HG02642 (cell line): ENCODE data around the gene RTKN.
"Not testable (repeated sequence)": the region's sequence is repeated elsewhere in the genome, so short reads cannot be mapped to it uniquely, and the experiment has no call there.

ENCODE experiments used
- ATAC-seq: cut with Tn5 transposase; IDR thresholded peaks from one replicate; pipeline ENCODE4 v1.9.1; 2021; ENCODE audit warnings: mild to moderate bottlenecking; ENCODE audit not compliant: unreplicated experiment, poor library complexity

The RTKN gene, protein sequence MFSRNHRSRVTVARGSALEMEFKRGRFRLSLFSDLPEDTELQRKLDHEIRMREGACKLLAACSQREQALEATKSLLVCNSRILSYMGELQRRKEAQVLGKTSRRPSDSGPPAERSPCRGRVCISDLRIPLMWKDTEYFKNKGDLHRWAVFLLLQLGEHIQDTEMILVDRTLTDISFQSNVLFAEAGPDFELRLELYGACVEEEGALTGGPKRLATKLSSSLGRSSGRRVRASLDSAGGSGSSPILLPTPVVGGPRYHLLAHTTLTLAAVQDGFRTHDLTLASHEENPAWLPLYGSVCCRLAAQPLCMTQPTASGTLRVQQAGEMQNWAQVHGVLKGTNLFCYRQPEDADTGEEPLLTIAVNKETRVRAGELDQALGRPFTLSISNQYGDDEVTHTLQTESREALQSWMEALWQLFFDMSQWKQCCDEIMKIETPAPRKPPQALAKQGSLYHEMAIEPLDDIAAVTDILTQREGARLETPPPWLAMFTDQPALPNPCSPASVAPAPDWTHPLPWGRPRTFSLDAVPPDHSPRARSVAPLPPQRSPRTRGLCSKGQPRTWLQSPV

DNA sequence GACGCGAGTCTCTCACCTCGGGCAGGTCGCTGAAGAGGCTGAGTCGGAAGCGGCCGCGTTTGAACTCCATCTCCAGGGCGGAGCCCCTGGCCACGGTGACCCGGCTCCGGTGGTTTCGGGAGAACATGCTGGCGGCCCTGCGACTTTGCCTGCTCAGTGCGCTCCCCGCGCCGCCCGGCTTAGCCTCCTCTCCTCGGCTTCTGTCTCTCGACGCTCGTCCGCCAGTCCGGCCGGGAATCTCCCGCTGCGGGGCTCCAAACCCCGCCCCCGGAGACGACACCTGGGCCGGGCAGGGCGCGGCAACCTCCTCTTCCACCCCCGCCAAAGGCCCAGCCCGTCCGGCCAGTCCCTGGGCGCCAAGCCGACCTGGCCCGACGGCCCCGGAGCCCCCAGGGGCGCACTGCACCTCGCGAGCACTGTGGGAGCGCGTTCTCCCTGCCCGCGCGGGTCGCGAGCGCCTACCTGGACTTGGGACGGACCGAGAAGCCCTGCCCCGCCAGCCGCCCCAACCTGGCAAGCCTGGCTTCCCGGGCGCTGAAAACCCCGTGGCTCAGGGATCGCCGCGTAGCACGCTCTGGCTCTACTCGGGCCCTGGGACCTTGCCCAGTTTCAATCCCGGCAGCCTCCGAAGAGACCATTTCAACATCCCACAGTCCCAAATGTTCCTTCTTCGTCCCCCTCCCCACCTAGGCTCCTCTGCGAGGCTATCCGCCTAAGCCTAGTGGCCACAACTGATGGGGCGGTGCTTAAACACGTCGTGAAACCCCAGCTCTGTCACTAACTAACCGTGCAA lies at the start of gene RTKN:
Gene RTKN, minus strand, starts transcription at position 248 of the 793 bp plus-strand sequence. Its CDS starts 121 bp downstream, at position 127.
- peak; percentile 28 for ATAC-seq

- ATAC-seq = no peak
These were observed 48.2 kb upstream of the RTKN start for GRCh38 chr2:74489906-74490305.

- ATAC-seq = no peak
These were observed 47.1 kb upstream of the RTKN start for GRCh38 chr2:74488643-74489481.

DNA sequence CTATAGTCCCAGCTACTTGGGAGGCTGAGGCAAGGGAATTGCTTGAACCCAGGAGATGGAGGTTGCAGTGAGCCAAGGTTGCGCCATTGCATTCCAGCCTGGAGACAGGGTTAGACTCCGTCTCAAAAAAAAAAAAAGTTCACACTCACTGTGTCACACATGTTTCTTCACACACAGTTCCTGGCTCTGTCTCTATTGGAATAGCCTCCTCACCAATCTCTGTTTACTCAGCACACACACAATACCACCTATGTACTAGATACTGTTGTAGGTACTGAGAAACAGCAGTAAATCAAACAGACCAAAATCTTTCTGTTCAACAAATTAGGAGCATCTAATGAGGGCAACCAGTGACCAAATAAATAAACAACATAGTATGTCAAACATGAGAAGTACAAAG lies 44.4 kb upstream of the RTKN start:
- no peak for ATAC-seq

GRCh38 chr2:74483675-74484164 lies 42.0 kb upstream of the RTKN start:
- ATAC-seq = not testable (repeated sequence)

GRCh38 chr2:74482801-74483674 lies 41.3 kb upstream of the RTKN start, which contains the start of the genes CCDC142 and TTC31:
TSS of gene CCDC142 (minus strand) at chr2:74482998. CDS start at chr2:74482837, 161 bp downstream.
TSS of gene TTC31 (plus strand) at chr2:74483081. CDS start at chr2:74483096, 15 bp downstream.
- peak; percentile 90 for ATAC-seq

DNA sequence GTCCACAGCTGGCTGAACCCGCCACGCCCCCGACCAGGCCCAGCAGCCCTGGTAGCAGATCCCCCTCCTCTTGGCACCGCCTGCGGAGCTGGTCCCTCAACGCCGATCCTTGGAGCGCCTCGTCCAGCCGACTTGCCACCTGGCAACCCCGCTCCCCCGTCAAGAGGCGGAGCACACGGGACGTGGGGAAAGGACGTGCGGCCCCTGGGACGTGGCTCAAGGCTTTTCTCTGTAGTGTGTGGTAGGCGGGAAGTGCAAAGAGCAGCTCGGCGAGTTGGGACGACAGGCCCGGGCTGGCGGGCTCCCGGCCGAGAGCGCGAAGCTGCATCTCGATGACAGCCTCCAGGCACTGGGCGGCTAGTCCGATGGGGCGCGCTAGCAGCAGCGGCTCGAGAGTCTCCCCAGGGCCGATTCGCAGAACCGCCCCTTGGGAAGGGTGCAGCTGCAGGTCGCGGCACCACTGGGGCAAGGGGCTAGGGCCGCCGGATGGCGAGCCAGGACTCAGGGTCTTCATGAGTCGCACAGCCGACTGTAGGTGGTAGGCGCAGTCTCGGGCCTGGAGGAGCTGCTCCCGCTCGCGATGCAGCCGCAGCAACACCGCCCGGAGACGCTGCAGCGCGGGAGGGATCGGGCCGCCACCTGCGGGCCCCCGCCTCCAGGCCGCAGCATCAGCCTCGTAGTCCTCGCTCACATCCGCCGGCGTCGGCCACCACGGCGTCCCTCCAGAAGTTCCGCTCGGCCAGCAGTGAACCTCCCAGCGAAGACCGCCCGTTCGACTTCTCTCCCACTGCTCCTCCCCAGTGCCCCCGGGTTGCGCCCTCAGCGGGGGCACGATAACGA lies 40.4 kb upstream of the RTKN start:
- peak; percentile 43 for ATAC-seq

DNA sequence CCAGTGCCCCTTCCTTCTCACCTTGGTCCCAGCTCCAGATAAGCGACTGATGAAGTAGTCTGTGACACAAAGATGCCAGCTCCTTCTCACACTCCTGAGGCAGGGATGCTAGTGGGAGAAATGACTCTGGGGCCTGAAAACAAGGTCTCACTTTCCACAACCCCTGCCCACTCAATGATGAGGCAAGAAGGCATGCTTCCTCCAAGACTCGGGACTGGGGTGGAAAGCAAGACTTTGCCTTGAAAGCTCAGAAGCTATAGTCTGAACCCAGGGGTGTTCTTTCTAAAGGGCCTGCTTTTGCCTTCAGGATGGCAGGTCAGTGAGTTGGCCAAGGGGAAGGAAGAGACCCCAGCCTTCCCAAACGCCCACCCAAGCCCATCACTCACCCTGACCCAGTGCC lies 39.7 kb upstream of the RTKN start:
- no peak for ATAC-seq

- no peak for ATAC-seq
These were observed 33.2 kb upstream of the RTKN start for GRCh38 chr2:74474899-74475298.

- ATAC-seq = no peak
These were observed 32.7 kb upstream of the RTKN start for GRCh38 chr2:74474481-74474880.

- ATAC-seq = no peak
These were observed 31.2 kb upstream of the RTKN start for GRCh38 chr2:74472945-74473258.

DNA sequence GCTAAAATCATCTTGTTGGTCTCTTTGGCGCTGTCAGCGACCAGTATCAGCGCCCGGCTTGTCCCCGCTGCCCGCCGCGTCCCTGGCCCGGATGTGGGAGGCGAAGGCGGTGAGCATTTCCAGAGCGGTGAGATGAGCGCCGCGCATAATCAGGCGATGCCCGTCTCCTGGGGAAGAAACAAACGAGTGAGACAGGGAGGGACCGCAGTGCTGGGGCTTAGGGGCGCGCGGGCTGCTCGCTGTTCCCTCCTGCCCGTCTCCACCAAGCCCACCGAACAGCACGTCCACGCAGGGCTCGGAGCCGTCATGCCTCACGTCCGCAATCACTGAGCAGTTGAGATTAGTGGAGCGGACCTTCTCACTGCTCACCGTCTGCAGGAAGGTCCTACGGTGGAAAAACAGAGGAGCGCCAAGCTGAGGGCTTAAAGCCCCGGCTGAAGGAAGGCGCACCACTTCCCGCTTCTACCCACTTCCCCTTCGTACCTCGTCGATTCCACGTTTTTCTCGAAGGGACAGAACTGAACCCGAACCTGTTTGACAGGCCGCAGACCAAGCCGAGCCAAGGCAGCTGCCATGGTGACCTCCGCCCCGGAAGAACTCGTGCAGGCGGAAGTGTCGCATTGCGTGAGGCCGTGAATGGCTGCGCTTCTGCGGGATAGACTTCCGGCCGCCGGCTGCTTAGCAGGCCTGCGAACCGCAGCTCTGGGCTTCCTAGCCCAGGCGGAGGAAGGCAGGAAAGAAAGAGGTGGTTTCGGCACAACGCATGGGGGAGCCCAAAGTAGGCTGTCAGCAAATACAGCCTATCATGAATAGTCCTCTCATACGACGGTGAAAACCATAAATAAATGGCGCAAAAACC lies 30.6 kb upstream of the RTKN start, which contains the start of gene MRPL53:
Gene MRPL53, minus strand, starts transcription at position 595 of the 859 bp plus-strand sequence. Its CDS starts 20 bp downstream, at position 575.
- ATAC-seq = peak; percentile 85

DNA sequence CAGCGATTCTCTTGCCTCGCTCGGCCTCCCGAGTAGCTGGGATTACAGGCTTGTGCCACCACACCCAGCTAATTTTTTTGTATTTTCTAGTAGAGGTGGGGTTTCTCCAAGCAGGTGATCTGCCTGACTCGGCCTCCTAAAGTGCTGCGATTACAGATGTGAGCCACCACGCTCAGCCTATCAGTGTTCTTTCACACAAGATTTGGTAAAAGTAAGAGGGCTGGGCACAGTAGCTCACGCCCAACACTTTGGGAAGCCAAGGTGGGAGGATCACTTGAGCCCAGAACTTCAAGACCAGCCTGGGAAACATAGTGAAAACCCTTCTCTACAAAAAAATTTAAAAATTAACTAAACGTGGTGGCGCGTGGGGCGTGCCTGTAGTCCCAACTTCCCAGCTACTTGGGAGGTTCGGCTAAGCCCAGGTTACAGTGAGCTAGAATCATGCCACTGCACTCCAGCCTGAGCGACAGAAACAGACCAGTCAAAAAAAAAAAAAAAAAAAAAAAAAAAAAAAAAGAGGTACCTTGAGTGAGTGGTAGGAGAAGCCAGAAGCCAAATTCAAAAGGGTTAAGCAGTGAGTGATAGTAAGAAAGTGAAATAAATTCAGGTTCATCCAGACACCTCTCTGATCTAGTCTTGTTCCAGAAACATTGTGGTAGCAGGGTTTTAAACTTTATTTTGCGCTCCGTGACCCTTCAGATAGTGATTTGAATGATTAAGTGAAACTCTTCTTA lies 29.8 kb upstream of the RTKN start:
- no peak for ATAC-seq

- not testable (repeated sequence) for ATAC-seq
These were observed 29.0 kb upstream of the RTKN start for GRCh38 chr2:74470742-74471141.

DNA sequence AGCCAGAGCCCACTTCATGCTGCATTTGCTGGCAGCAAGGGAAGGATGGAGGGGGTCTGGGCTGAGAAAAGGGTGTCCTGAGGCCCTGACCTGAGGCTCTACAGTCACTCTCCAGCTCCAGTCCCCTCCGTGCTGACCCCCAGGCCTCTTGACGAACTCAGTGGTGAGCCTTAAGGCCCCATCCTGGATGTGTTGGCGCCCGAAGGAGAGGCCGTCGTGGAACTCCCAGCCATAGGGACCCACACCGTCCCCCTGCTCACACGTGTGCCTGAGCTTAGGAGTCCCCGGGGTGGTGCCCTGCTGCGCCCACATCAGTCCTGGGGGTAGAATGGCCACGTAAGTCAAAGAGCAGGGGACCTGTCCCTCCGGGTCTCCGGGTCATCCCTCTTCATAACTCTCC lies 22.7 kb upstream of the RTKN start:
- ATAC-seq = peak; percentile 5

DNA sequence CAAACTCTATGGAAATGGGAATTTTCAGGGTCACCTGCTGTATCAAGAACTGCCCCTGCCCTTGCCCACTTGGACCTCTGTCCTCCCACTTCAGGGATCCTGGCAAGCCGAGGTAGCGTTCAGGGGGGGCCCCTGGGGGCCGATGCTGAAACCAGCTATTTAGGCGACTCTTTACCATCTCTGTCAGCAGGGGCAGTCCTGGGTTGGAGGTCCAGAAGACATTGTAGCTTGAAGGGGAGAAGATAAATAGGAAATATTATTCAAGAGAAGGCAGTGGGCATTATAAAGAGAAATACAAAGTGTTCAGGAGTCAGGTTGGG lies 21.0 kb upstream of the RTKN start:
- ATAC-seq = no peak
